SW480 (cell line): ENCODE measurements around the gene ZNF710.

ENCODE experiments used
- DNase-seq: peaks from one replicate; pipeline ENCODE4 v3.0.0-alpha.2; 2016; ENCODE audit warnings: low spot score

Gene ZNF710

GRCh38 chr15:89997079-89997478 lies 4.0 kb upstream of the ZNF710 start:
- DNase-seq: no peak

GRCh38 chr15:89998141-89998661 lies 2.9 kb upstream of the ZNF710 start:
- DNase-seq: peak; percentile 80

- no peak for DNase-seq
Observed at GRCh38 chr15:89998923-89999675, 2.0 kb upstream of the ZNF710 start.

GRCh38 chr15:89999676-90000185 lies 1.4 kb upstream of the ZNF710 start:
- DNase-seq: no peak

GRCh38 chr15:90000186-90001001 lies 730 bp upstream of the ZNF710 start:
- DNase-seq: no peak

GRCh38 chr15:90001683-90002427 lies 731 bp downstream of the ZNF710 start:
- peak; percentile 46 for DNase-seq

GRCh38 chr15:90002428-90002844 lies 1.3 kb downstream of the ZNF710 start:
- peak; percentile 38 for DNase-seq

GRCh38 chr15:90003736-90004135 lies 2.6 kb downstream of the ZNF710 start:
- no peak for DNase-seq

- no peak for DNase-seq
Observed at GRCh38 chr15:90004252-90004651, 3.1 kb downstream of the ZNF710 start.

GRCh38 chr15:90004671-90005070 lies 3.5 kb downstream of the ZNF710 start:
- DNase-seq: peak; percentile 68

GRCh38 chr15:90006217-90007075 lies 5.3 kb downstream of the ZNF710 start:
- DNase-seq: no peak

- no peak for DNase-seq
Observed at GRCh38 chr15:90007076-90007460, 5.9 kb downstream of the ZNF710 start.

GRCh38 chr15:90008607-90009006 lies 7.5 kb downstream of the ZNF710 start:
- DNase-seq: no peak

- no peak for DNase-seq
Observed at GRCh38 chr15:90009301-90010022, 8.3 kb downstream of the ZNF710 start.

GRCh38 chr15:90011705-90012104 lies 10.6 kb downstream of the ZNF710 start:
- DNase-seq: no peak

- DNase-seq: no peak
Observed at GRCh38 chr15:90013503-90013937, 12.4 kb downstream of the ZNF710 start.

- no peak for DNase-seq
Observed at GRCh38 chr15:90015294-90015693, 14.2 kb downstream of the ZNF710 start.

GRCh38 chr15:90015749-90016148 lies 14.6 kb downstream of the ZNF710 start:
- DNase-seq: peak; percentile 62

GRCh38 chr15:90016721-90017120 lies 15.6 kb downstream of the ZNF710 start:
- peak; percentile 90 for DNase-seq

GRCh38 chr15:90018216-90018831 lies 17.2 kb downstream of the ZNF710 start:
- no peak for DNase-seq
